HEK293 (cell line): ENCODE data around the gene KCNK17.

Experiments
- CTCF ChIA-PET: fragments of 350-600 bp; formaldehyde crosslinking; extraction: SDS; loops from one replicate; lab custom pipeline; 2021; ENCODE audit warnings: antibody characterized with exemption; lab: Yijun Ruan, JAX
- POLR2A ChIA-PET: fragments of 300-600 bp; formaldehyde crosslinking; extraction: SDS; loops from one replicate; lab custom pipeline; 2020; ENCODE audit warnings: antibody characterized with exemption, inconsistent platforms; lab: Yijun Ruan, JAX
- H3K27ac ChIP-seq: fragments of 200-500 bp; sonication (Bioruptor generic); 2 replicates; pipeline ENCODE4 v1.5.1; 2014; ENCODE audit warnings: low read depth, low read length, control low read depth, inconsistent platforms; ENCODE audit errors: extremely low read depth
- H3K36me3 ChIP-seq, 2 experiments: fragments of 200-500 bp in 1 of 2; sonication (Bioruptor generic) in 1 of 2; 1 replicate in 1 of 2; 2 replicates in 1 of 2; pipeline ENCODE4 v1.5.1; 2014 to 2017; ENCODE audit warnings: inconsistent platforms in 2 of 2, low read length in 2 of 2; ENCODE audit not compliant: control insufficient read depth in 2 of 2, insufficient read depth in 1 of 2
- H3K4me1 ChIP-seq: fragments of 200-500 bp; sonication (Bioruptor generic); 2 replicates; pipeline ENCODE4 v1.5.1; 2014; ENCODE audit warnings: mild to moderate bottlenecking, low read length, inconsistent platforms; ENCODE audit not compliant: control insufficient read depth, insufficient read depth
- H3K4me3 ChIP-seq: 2 replicates; pipeline ENCODE4 v1.5.1; 2011; ENCODE audit warnings: low read depth, mild to moderate bottlenecking, control low read depth, low read length, moderate library complexity
- H3K9me3 ChIP-seq: fragments of 200-500 bp; sonication (Bioruptor generic); 2 replicates; pipeline ENCODE4 v1.5.1; 2014; ENCODE audit warnings: low read depth, low read length, inconsistent platforms; ENCODE audit not compliant: control insufficient read depth, insufficient read depth
- BCL11A ChIP-seq: fragments of 450-650 bp; formaldehyde crosslinking; IDR thresholded peaks from 2 replicates; pipeline ENCODE4 v1.5.1; 2016; ENCODE audit warnings: low read depth, missing biosample characterization, missing genetic modification characterization
- SCRT2 ChIP-seq: fragments of 450-650 bp; formaldehyde crosslinking; IDR thresholded peaks from 2 replicates; pipeline ENCODE4 v1.5.1; 2016; ENCODE audit warnings: missing biosample characterization, missing genetic modification characterization
- ZNF10 ChIP-seq: fragments of 450-650 bp; formaldehyde crosslinking; IDR thresholded peaks from 2 replicates; pipeline ENCODE4 v1.5.1; 2017; ENCODE audit warnings: missing biosample characterization, missing genetic modification characterization
- ZNF157 ChIP-seq: fragments of 450-650 bp; formaldehyde crosslinking; IDR thresholded peaks from 2 replicates; pipeline ENCODE4 v1.5.1; 2016; ENCODE audit warnings: missing biosample characterization, missing genetic modification characterization
- ZNF221 ChIP-seq: fragments of 450-650 bp; formaldehyde crosslinking; IDR thresholded peaks from 2 replicates; pipeline ENCODE4 v1.5.1; 2017; ENCODE audit warnings: missing biosample characterization, missing genetic modification characterization, borderline replicate concordance
- ZNF223 ChIP-seq: fragments of 450-650 bp; formaldehyde crosslinking; IDR thresholded peaks from 2 replicates; pipeline ENCODE4 v1.5.1; 2016; ENCODE audit warnings: missing biosample characterization, missing genetic modification characterization
- ZNF585B ChIP-seq: fragments of 450-650 bp; formaldehyde crosslinking; IDR thresholded peaks from 2 replicates; pipeline ENCODE4 v1.5.1; 2016; ENCODE audit warnings: missing biosample characterization, missing genetic modification characterization
- ZNF600 ChIP-seq: fragments of 450-650 bp; formaldehyde crosslinking; IDR thresholded peaks from 2 replicates; pipeline ENCODE4 v1.5.1; 2016; ENCODE audit warnings: missing biosample characterization, missing genetic modification characterization
- ZNF610 ChIP-seq: fragments of 450-650 bp; formaldehyde crosslinking; IDR thresholded peaks from 2 replicates; pipeline ENCODE4 v1.5.1; 2016; ENCODE audit warnings: missing biosample characterization, missing genetic modification characterization, borderline replicate concordance
- ZNF658 ChIP-seq: fragments of 450-650 bp; formaldehyde crosslinking; IDR thresholded peaks from 2 replicates; pipeline ENCODE4; 2016; ENCODE audit warnings: missing biosample characterization, missing genetic modification characterization
- ZNF660 ChIP-seq: fragments of 450-650 bp; IDR thresholded peaks from 2 replicates; pipeline ENCODE4 v1.5.1; 2018; ENCODE audit warnings: missing biosample characterization, mild to moderate bottlenecking, missing genetic modification characterization
- ZNF707 ChIP-seq: fragments of 450-650 bp; formaldehyde crosslinking; IDR thresholded peaks from 2 replicates; pipeline ENCODE4 v1.5.1; 2016; ENCODE audit warnings: missing biosample characterization, missing genetic modification characterization
- ZNF792 ChIP-seq: fragments of 450-650 bp; formaldehyde crosslinking; IDR thresholded peaks from 2 replicates; pipeline ENCODE4 v1.5.1; 2016; ENCODE audit warnings: missing biosample characterization, missing genetic modification characterization
- TF ChIP-seq, protein P1 (sequence below): fragments of 450-650 bp; formaldehyde crosslinking; IDR thresholded peaks from 2 replicates; pipeline ENCODE4 v1.5.1; 2016; ENCODE audit warnings: missing biosample characterization, missing genetic modification characterization, borderline replicate concordance
- TF ChIP-seq, protein P2 (sequence below): IDR thresholded peaks from 2 replicates; pipeline ENCODE4 v1.6.1; 2011; ENCODE audit warnings: mild to moderate bottlenecking, low read depth, low read length, borderline replicate concordance
- TF ChIP-seq, protein P3 (sequence below): fragments of 450-650 bp; formaldehyde crosslinking; IDR thresholded peaks from 2 replicates; pipeline ENCODE4 v1.5.1; 2016; ENCODE audit warnings: missing biosample characterization, missing genetic modification characterization
- TF ChIP-seq, protein P4 (sequence below): fragments of 450-650 bp; formaldehyde crosslinking; IDR thresholded peaks from 2 replicates; pipeline ENCODE4 v1.5.1; 2016; ENCODE audit warnings: missing biosample characterization, missing genetic modification characterization

The KCNK17 gene

DNA sequence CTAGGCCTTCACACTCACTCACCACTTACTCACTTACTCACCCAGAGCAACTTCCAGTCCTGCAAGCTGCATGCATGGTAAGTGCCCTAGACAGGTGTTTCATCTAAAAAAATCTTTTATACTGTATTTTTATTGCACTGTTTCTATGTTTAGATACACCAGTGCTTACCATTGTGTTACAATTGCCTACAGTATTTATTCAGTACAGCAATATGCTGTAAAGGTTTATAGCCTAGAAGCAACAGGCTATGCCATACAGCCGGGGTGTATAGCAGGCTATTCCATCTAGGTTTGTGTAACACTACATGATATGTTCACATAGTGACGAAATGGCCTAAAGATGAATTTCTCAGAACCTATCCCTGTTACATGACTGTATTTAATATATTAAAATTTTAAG, 47.8 kb downstream of the KCNK17 start:
- no peak overlapping the region for H3K4me3 ChIP-seq
- ChIA-PET POLR2A (no interaction called here), CTCF (interaction anchor here (0.7 to 1.6 kb wide), 5 partner anchors 9 to 1430 kb away, joined by 3 to 6 read pairs (median 4); no protein-coding TSS in a partner anchor)
- no peaks in the 10 kb centered on the region for H3K36me3 ChIP-seq
- no peaks in the 10 kb centered on the region for H3K9me3 ChIP-seq
- H3K4me1 ChIP-seq, result no peaks in the 10 kb centered on the region
- peak; percentile 64 for TF ChIP-seq SCRT2
- TF ChIP-seq ZNF660 (tag by site-specific recombination), result no peak
- no peak overlapping the region for H3K27ac ChIP-seq

DNA sequence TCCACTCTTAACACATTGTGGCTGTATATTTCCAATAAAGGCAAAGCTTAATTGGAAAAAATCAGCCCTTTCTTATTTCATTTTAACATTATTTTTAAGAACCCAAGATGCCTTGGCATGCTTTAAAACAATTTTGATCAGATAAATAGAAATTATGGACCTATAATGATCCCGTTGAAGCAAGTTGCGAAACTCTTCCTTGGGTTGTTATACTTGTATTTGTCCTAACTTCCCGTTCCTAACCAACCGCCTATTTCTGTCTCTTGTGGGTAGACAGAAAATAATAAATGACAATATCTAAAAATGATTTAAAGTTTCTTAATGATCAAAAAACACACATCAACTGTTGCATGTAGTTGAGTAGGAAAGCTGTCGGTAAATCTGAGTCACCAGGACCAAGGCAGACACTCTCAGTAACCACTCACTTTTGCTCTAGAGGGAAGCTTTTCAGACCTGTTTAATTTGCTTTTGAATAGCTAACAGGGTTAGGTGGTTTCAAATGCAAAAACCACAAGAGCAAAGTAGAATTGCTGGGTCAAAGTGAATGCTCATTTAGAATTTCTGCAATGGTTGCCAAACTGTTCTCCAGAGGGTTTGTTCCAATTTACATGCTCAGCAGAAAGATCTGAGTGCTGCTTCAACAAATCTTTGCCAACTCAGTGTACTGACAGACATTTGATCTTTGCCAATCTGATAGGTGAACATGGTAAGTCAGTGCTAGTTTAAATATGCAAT, 50.7 kb downstream of the KCNK17 start:
- no peak overlapping the region for H3K4me3 ChIP-seq
- ChIA-PET CTCF (interaction anchor here (0.5 to 1.3 kb wide), 2 partner anchors 74 to 286 kb away, joined by 5 read pairs; no protein-coding TSS in a partner anchor), POLR2A (no interaction called here)
- H3K36me3 ChIP-seq, result no peaks in the 10 kb centered on the region
- H3K4me1 ChIP-seq, result no peaks in the 10 kb centered on the region
- H3K9me3 ChIP-seq, result no peaks in the 10 kb centered on the region
- TF ChIP-seq SCRT2, result peak; percentile 29; the same call in 1 of the 2 replicates
- no peak for TF ChIP-seq ZNF585B (tag by site-specific recombination)
- no peak overlapping the region for H3K27ac ChIP-seq

DNA sequence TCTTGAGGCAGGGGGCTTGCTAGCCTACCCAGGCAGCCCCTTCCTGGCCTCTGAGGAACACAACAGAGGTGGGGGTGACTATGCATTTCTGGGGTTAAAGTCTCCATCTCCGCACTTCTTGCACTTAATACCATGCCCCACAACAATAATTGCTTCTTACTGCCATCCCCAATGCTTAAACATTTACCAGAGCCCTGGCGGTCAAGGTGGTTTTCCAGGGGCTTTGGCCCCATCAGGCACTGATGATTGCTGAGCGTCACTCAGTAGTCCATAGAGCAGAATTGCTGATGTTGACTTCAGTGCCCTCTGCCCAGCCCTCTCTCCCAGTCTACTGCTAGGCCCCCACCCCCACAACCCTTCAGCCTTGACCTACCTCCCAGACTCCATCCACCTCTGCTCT, 52.5 kb downstream of the KCNK17 start:
- ChIA-PET CTCF (no interaction called here), POLR2A (no interaction called here)
- TF ChIP-seq, protein P1, sequence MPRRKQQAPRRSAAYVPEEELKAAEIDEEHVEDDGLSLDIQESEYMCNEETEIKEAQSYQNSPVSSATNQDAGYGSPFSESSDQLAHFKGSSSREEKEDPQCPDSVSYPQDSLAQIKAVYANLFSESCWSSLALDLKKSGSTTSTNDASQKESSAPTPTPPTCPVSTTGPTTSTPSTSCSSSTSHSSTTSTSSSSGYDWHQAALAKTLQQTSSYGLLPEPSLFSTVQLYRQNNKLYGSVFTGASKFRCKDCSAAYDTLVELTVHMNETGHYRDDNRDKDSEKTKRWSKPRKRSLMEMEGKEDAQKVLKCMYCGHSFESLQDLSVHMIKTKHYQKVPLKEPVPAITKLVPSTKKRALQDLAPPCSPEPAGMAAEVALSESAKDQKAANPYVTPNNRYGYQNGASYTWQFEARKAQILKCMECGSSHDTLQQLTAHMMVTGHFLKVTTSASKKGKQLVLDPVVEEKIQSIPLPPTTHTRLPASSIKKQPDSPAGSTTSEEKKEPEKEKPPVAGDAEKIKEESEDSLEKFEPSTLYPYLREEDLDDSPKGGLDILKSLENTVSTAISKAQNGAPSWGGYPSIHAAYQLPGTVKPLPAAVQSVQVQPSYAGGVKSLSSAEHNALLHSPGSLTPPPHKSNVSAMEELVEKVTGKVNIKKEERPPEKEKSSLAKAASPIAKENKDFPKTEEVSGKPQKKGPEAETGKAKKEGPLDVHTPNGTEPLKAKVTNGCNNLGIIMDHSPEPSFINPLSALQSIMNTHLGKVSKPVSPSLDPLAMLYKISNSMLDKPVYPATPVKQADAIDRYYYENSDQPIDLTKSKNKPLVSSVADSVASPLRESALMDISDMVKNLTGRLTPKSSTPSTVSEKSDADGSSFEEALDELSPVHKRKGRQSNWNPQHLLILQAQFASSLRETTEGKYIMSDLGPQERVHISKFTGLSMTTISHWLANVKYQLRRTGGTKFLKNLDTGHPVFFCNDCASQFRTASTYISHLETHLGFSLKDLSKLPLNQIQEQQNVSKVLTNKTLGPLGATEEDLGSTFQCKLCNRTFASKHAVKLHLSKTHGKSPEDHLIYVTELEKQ, result no peak
- TF ChIP-seq ZNF585B (tag by site-specific recombination), result no peak
- TF ChIP-seq, protein P2, sequence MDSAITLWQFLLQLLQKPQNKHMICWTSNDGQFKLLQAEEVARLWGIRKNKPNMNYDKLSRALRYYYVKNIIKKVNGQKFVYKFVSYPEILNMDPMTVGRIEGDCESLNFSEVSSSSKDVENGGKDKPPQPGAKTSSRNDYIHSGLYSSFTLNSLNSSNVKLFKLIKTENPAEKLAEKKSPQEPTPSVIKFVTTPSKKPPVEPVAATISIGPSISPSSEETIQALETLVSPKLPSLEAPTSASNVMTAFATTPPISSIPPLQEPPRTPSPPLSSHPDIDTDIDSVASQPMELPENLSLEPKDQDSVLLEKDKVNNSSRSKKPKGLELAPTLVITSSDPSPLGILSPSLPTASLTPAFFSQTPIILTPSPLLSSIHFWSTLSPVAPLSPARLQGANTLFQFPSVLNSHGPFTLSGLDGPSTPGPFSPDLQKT, result no peak
- no peak for TF ChIP-seq ZNF157 (tag by site-specific recombination)
- no peak for TF ChIP-seq ZNF223 (tag by site-specific recombination)
- H3K9me3 ChIP-seq, result no peaks in the 10 kb centered on the region
- no peaks in the 10 kb centered on the region for H3K36me3 ChIP-seq
- H3K27ac ChIP-seq, result no peak overlapping the region
- no peaks in the 10 kb centered on the region for H3K4me1 ChIP-seq
- no peak overlapping the region for H3K4me3 ChIP-seq

DNA sequence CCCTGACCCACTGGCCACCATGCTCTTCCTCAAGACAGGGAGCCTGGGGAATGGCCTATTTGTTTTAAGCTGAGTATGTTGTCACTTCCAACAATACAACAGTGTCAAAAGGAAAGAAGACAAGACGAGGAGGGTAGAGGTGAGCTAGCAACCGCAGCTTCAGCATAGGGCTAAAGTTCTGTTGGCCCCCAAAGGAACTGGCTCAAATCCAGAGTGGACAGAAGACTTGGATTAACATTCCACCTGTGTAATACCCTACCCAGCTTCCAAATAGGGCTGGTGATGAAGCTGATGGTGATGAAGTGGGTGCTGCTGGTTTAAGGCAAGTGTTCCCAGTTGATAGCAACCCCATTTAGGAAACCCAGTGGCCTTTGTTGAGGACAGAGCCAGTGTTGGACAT, 53.3 kb downstream of the KCNK17 start:
- Histone ChIP-seq H3K36me3 (no peaks in the 10 kb centered on the region), H3K9me3 (no peaks in the 10 kb centered on the region), H3K4me3 (no peak overlapping the region), H3K27ac (no peak overlapping the region), H3K4me1 (no peaks in the 10 kb centered on the region)
- CTCF ChIA-PET, result interaction anchor here (0.8 kb wide), 1 partner anchor 49 kb away, joined by 3 read pairs; no protein-coding TSS in a partner anchor
- POLR2A ChIA-PET, result no interaction called here
- TF ChIP-seq ZNF658 (no peak), ZNF600 (tag by site-specific recombination) (no peak), ZNF10 (tag by site-specific recombination) (no peak), ZNF221 (tag by site-specific recombination) (no peak), ZNF707 (tag by site-specific recombination) (no peak), ZNF792 (tag by site-specific recombination) (no peak), BCL11A (tag by site-specific recombination) (no peak), ZNF610 (tag by site-specific recombination) (no peak)
- TF ChIP-seq, protein P3, sequence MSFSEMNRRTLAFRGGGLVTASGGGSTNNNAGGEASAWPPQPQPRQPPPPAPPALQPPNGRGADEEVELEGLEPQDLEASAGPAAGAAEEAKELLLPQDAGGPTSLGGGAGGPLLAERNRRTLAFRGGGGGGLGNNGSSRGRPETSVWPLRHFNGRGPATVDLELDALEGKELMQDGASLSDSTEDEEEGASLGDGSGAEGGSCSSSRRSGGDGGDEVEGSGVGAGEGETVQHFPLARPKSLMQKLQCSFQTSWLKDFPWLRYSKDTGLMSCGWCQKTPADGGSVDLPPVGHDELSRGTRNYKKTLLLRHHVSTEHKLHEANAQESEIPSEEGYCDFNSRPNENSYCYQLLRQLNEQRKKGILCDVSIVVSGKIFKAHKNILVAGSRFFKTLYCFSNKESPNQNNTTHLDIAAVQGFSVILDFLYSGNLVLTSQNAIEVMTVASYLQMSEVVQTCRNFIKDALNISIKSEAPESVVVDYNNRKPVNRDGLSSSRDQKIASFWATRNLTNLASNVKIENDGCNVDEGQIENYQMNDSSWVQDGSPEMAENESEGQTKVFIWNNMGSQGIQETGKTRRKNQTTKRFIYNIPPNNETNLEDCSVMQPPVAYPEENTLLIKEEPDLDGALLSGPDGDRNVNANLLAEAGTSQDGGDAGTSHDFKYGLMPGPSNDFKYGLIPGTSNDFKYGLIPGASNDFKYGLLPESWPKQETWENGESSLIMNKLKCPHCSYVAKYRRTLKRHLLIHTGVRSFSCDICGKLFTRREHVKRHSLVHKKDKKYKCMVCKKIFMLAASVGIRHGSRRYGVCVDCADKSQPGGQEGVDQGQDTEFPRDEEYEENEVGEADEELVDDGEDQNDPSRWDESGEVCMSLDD, result no peak
- TF ChIP-seq, protein P4, sequence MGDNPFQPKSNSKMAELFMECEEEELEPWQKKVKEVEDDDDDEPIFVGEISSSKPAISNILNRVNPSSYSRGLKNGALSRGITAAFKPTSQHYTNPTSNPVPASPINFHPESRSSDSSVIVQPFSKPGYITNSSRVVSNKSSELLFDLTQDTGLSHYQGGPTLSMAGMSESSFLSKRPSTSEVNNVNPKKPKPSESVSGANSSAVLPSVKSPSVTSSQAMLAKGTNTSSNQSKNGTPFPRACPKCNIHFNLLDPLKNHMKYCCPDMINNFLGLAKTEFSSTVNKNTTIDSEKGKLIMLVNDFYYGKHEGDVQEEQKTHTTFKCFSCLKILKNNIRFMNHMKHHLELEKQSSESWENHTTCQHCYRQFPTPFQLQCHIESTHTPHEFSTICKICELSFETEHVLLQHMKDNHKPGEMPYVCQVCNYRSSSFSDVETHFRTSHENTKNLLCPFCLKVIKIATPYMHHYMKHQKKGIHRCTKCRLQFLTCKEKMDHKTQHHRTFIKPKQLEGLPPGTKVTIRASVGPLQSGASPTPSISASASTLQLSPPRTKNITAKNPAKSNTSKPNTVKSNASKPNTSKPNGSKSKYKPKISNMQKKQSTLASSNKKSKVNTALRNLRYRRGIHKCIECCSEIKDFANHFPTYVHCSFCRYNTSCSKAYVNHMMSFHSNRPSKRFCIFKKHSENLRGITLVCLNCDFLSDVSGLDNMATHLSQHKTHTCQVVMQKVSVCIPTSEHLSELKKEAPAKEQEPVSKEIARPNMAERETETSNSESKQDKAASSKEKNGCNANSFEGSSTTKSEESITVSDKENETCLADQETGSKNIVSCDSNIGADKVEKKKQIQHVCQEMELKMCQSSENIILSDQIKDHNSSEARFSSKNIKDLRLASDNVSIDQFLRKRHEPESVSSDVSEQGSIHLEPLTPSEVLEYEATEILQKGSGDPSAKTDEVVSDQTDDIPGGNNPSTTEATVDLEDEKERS, result no peak
